Measurements from ENCODE around the gene GAK.

The GAK gene

GRCh38 chr4:829761-830600 is 102.1 kb downstream of the GAK start:
- no peak overlapping the region for H3K27ac ChIP-seq (ENCODE audit: low read length)
- H3K9me3 ChIP-seq (ENCODE audit: control insufficient read depth, low read depth, low read length), result no peaks in the 10 kb centered on the region
- H3K4me3 ChIP-seq (ENCODE audit: low read length), result no peak overlapping the region
- no peak overlapping the region for H3K9ac ChIP-seq (ENCODE audit: low read length)
- H3K4me1 ChIP-seq (ENCODE audit: control insufficient read depth, low read depth, low read length), result no peaks in the 10 kb centered on the region
- no peaks in the 10 kb centered on the region for H3K36me3 ChIP-seq (ENCODE audit: control insufficient read depth, low read depth, low read length)
- peaks cover 32% of the 10 kb centered on the region for H3K27me3 ChIP-seq (ENCODE audit: control insufficient read depth, insufficient read depth, low read length)

- H3K4me3 ChIP-seq (ENCODE audit: low read length), result no peak overlapping the region
- no peaks in the 10 kb centered on the region for H3K9me3 ChIP-seq (ENCODE audit: control insufficient read depth, low read depth, low read length)
- no peaks in the 10 kb centered on the region for H3K4me1 ChIP-seq (ENCODE audit: control insufficient read depth, low read depth, low read length)
- H3K9ac ChIP-seq (ENCODE audit: low read length), result no peak overlapping the region
- no peak overlapping the region for H3K27ac ChIP-seq (ENCODE audit: low read length)
- peaks cover 39% of the 10 kb centered on the region for H3K27me3 ChIP-seq (ENCODE audit: control insufficient read depth, insufficient read depth, low read length)
- no peaks in the 10 kb centered on the region for H3K36me3 ChIP-seq (ENCODE audit: control insufficient read depth, low read depth, low read length)
These were observed 102.8 kb downstream of the GAK start for GRCh38 chr4:829291-829690.

DNA sequence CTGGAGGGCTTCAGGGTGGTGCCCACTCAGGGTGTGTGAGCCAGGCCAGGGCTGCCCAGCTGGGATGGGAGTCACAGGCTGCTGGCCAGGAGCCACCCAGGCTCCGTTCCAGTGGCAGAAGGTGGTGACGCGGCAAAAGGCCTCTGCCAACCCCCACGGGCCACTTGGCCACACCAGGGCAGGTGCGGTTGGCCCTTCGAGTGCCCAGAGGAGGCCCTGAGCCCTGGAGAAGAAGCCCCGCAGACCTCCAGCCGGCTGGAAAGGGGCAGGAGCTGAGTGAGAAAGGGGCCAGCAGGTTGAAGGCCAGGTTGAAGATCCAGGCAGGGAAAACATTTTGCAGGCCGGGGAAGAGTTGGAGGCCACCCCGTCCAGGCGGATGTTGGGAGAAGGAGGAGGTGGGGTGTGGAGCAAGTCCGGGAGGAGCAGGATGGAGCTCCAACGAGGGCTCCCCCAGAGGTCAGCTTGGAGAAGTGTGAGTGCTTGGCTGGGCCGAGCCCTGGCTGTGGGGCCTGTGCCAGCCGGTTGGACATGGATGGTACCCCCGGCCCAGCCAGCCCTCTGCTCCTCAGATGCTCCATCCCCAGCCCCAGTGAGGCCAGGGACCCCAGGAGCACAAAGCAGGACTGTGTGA is 103.4 kb downstream of the GAK start:
- H3K9ac ChIP-seq (ENCODE audit: low read length), result no peak overlapping the region
- H3K4me1 ChIP-seq (ENCODE audit: control insufficient read depth, low read depth, low read length), result no peaks in the 10 kb centered on the region
- no peak overlapping the region for H3K4me3 ChIP-seq (ENCODE audit: low read length)
- no peaks in the 10 kb centered on the region for H3K36me3 ChIP-seq (ENCODE audit: control insufficient read depth, low read depth, low read length)
- peaks cover 44% of the 10 kb centered on the region for H3K27me3 ChIP-seq (ENCODE audit: control insufficient read depth, insufficient read depth, low read length)
- no peaks in the 10 kb centered on the region for H3K9me3 ChIP-seq (ENCODE audit: control insufficient read depth, low read depth, low read length)
- H3K27ac ChIP-seq (ENCODE audit: low read length), result no peak overlapping the region

DNA sequence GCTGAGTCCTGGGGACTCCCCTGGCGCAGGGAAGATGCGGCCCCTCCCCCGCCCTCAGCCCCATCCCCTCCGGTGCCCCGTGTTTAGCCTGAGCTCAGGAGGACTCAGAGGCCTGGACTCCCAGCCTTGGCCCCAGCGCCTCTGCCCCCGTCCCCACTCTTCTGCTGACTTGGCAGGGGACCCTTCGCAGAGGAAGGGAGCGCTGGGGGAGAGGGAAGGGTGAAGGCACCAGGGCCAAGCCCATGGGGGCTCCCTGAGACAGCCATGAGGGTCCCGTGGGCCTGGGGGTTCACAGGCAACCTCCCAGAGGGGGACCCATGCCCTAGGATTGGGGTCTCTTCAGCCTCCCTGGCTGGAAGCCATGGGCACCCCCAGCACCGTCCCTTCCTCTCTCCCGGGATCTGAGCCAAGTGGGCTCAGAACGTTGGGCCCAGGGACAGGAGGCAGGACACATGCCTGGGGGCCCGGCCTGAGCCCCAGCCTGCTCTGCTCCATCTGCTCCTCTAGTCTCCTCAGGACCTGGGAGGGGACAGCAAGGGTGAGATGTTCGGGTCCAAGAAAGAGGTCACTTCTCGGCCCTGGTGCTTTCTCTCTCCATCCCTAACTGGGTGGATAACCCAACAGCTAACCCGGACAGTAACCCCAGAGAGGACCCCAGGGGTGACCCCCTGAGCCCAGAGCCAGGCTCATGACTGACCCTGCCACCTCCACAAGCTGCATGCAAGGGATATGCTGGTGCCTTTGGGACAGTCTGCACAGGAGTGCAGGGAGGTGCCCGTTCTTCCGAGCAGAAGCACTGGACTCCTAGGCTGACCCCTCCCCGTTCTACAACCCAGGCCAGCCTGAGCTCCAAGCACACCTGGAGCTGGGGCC is 104.7 kb downstream of the GAK start:
- H3K27me3 ChIP-seq (ENCODE audit: control insufficient read depth, insufficient read depth, low read length), result peaks cover 57% of the 10 kb centered on the region
- H3K27ac ChIP-seq (ENCODE audit: low read length), result no peak overlapping the region
- no peaks in the 10 kb centered on the region for H3K9me3 ChIP-seq (ENCODE audit: control insufficient read depth, low read depth, low read length)
- H3K4me3 ChIP-seq (ENCODE audit: low read length), result no peak overlapping the region
- no peak overlapping the region for H3K9ac ChIP-seq (ENCODE audit: low read length)
- H3K4me1 ChIP-seq (ENCODE audit: control insufficient read depth, low read depth, low read length), result no peaks in the 10 kb centered on the region
- H3K36me3 ChIP-seq (ENCODE audit: control insufficient read depth, low read depth, low read length), result no peaks in the 10 kb centered on the region

DNA sequence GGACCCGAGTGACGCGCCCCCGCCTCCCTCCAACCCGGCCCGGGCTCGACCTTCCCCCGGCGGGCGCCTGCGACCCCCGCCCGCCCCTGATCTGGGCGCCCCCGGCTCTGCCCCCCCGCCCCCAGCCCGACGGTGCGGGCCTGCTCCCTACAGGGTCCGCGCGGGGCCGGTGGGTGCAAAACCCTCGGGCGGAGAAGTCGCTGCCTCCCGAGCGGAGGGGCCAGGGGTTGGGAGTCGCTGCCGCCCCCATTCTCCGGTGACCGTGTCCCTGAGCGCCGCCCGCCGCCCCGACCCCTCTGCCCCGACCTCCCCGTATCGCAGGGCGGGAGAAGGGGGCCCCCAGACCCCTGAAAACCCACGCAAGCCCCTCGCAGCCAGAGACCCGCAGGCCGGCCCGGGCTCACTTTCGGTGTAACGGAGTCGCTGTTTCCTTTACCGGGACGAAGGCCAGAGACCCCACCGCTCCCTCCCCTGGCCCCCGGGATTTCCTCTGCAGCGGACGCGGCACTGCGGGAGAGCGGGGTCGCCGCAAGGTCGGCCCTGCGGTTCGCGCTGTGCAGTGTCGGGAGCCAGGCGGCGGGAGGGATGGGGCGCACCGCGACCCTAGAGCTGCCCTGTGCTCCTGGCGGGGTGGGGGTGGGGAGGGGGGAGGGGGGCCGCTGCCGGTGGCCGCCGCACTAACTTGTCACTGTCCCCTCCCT is 105.5 kb downstream of the GAK start:
- Histone ChIP-seq H3K27me3 (ENCODE audit: control insufficient read depth, insufficient read depth, low read length) (peaks cover 65% of the 10 kb centered on the region), H3K9me3 (ENCODE audit: control insufficient read depth, low read depth, low read length) (no peaks in the 10 kb centered on the region), H3K27ac (ENCODE audit: low read length) (no peak overlapping the region), H3K36me3 (ENCODE audit: control insufficient read depth, low read depth, low read length) (no peaks in the 10 kb centered on the region), H3K4me1 (ENCODE audit: control insufficient read depth, low read depth, low read length) (no peaks in the 10 kb centered on the region), H3K9ac (ENCODE audit: low read length) (no peak overlapping the region), H3K4me3 (ENCODE audit: low read length) (peak overlapping the region; percentile 27)

GRCh38 chr4:825971-826330 is 106.2 kb downstream of the GAK start, which contains the start of gene CPLX1:
CPLX1 (minus strand) TSS chr4:826129; CDS start chr4:824522, 1,607 bp downstream.
- no peak within 1 kb of the TSS for H3K9ac ChIP-seq (ENCODE audit: low read length)
- H3K4me3 ChIP-seq (ENCODE audit: low read length), result peak within 1 kb of the TSS; percentile 27
- no peaks in the 10 kb centered on the region for H3K4me1 ChIP-seq (ENCODE audit: control insufficient read depth, low read depth, low read length)
- H3K9me3 ChIP-seq (ENCODE audit: control insufficient read depth, low read depth, low read length), result no peaks in the 10 kb centered on the region
- H3K27ac ChIP-seq (ENCODE audit: low read length), result no peak within 1 kb of the TSS
- H3K36me3 ChIP-seq (ENCODE audit: control insufficient read depth, low read depth, low read length), result no peaks in the 10 kb centered on the region
- H3K27me3 ChIP-seq (ENCODE audit: control insufficient read depth, insufficient read depth, low read length), result peaks cover 72% of the 10 kb centered on the region

- Histone ChIP-seq H3K36me3 (ENCODE audit: control insufficient read depth, low read depth, low read length) (no peaks in the 10 kb centered on the region), H3K4me1 (ENCODE audit: control insufficient read depth, low read depth, low read length) (no peaks in the 10 kb centered on the region), H3K9me3 (ENCODE audit: control insufficient read depth, low read depth, low read length) (no peaks in the 10 kb centered on the region), H3K9ac (ENCODE audit: low read length) (no peak overlapping the region), H3K4me3 (ENCODE audit: low read length) (no peak overlapping the region), H3K27me3 (ENCODE audit: control insufficient read depth, insufficient read depth, low read length) (peaks cover 79% of the 10 kb centered on the region), H3K27ac (ENCODE audit: low read length) (no peak overlapping the region)
These were observed 106.8 kb downstream of the GAK start for GRCh38 chr4:825063-825970.

GRCh38 chr4:824461-825062 is 107.6 kb downstream of the GAK start:
- Histone ChIP-seq H3K27ac (ENCODE audit: low read length) (no peak overlapping the region), H3K4me3 (ENCODE audit: low read length) (no peak overlapping the region), H3K4me1 (ENCODE audit: control insufficient read depth, low read depth, low read length) (no peaks in the 10 kb centered on the region), H3K27me3 (ENCODE audit: control insufficient read depth, insufficient read depth, low read length) (peaks cover 86% of the 10 kb centered on the region), H3K36me3 (ENCODE audit: control insufficient read depth, low read depth, low read length) (no peaks in the 10 kb centered on the region), H3K9ac (ENCODE audit: low read length) (no peak overlapping the region), H3K9me3 (ENCODE audit: control insufficient read depth, low read depth, low read length) (no peaks in the 10 kb centered on the region)

GRCh38 chr4:823761-824460 is 108.2 kb downstream of the GAK start:
- no peaks in the 10 kb centered on the region for H3K4me1 ChIP-seq (ENCODE audit: control insufficient read depth, low read depth, low read length)
- H3K9ac ChIP-seq (ENCODE audit: low read length), result no peak overlapping the region
- peaks cover 93% of the 10 kb centered on the region for H3K27me3 ChIP-seq (ENCODE audit: control insufficient read depth, insufficient read depth, low read length)
- H3K4me3 ChIP-seq (ENCODE audit: low read length), result no peak overlapping the region
- no peaks in the 10 kb centered on the region for H3K9me3 ChIP-seq (ENCODE audit: control insufficient read depth, low read depth, low read length)
- no peaks in the 10 kb centered on the region for H3K36me3 ChIP-seq (ENCODE audit: control insufficient read depth, low read depth, low read length)
- H3K27ac ChIP-seq (ENCODE audit: low read length), result no peak overlapping the region

Measured in iPS-18a (cell line).